SK-N-SH (cell line): Measurements from ENCODE around the gene CIITA. TPM values are rescaled to one million over a fixed set of nuclear protein-coding genes. Genes with fewer than 3 reads are reported as not detected.

Source experiments
- CTCF ChIA-PET: fragments of 300-600, 350-600 bp; formaldehyde crosslinking; extraction: SDS; loops from one replicate; lab custom pipeline; 2021; lab: Yijun Ruan, JAX
- POLR2A ChIA-PET: fragments of 350-600 bp; sonication (Branson Sonifier 250); formaldehyde crosslinking; extraction: SDS; loops from one replicate; lab custom pipeline; 2020; ENCODE audit warnings: antibody characterized with exemption, inconsistent platforms; lab: Yijun Ruan, JAX
- DNase-seq: peaks from one replicate; pipeline ENCODE4 v3.0.0; 2012
- H2AFZ ChIP-seq: fragments of 200-600 bp; sonication (generic); 2 replicates; pipeline ENCODE4 v1.8.1; 2016; ENCODE audit warnings: antibody characterized with exemption, mild to moderate bottlenecking, low read depth
- H3F3A ChIP-seq: fragments of 200-600 bp; sonication (generic); replicated peaks from 2 replicates; pipeline ENCODE3; 2016; ENCODE audit warnings: antibody characterized with exemption, mild to moderate bottlenecking; ENCODE audit not compliant: insufficient read depth
- H3K27ac ChIP-seq, 2 experiments: fragments of 200-500 bp in 1 of 2; fragments of 200-600 bp in 1 of 2; sonication (Bioruptor generic) in 1 of 2; sonication (generic), shearing (Covaris generic) in 1 of 2; 2 replicates each; pipeline versions ENCODE4 v1.5.1 to v1.6.1; 2014 to 2016; ENCODE audit warnings: low read depth in 2 of 2, inconsistent platforms in 1 of 2, low read length in 1 of 2, mild to moderate bottlenecking in 1 of 2, mixed read lengths in 1 of 2
- H3K27me3 ChIP-seq: fragments of 200-600 bp; sonication (generic), shearing (Covaris generic); 2 replicates; pipeline ENCODE4 v1.6.1; 2016; ENCODE audit warnings: mixed run types; ENCODE audit not compliant: insufficient read depth
- H3K36me3 ChIP-seq, 2 experiments: fragments of 200-500 bp in 1 of 2; fragments of 200-600 bp in 1 of 2; sonication (Bioruptor generic) in 1 of 2; sonication (generic) in 1 of 2; replicated peaks in 1 of 2; 2 replicates each; pipeline versions ENCODE3 to v1.5.1; 2014 to 2016; ENCODE audit warnings: low read length in 1 of 2, mild to moderate bottlenecking in 1 of 2; ENCODE audit not compliant: insufficient read depth in 2 of 2, control insufficient read depth in 1 of 2
- H3K4me1 ChIP-seq, 2 experiments: fragments of 200-500 bp in 1 of 2; fragments of 200-600 bp in 1 of 2; sonication (Bioruptor generic) in 1 of 2; sonication (generic), shearing (Covaris generic) in 1 of 2; 2 replicates each; pipeline versions ENCODE4 v1.5.1 to v1.6.1; 2014 to 2016; ENCODE audit warnings: low read depth in 1 of 2, low read length in 1 of 2, mixed run types in 1 of 2; ENCODE audit not compliant: insufficient read depth in 2 of 2, control insufficient read depth in 1 of 2
- H3K4me2 ChIP-seq: fragments of 200-600 bp; sonication (generic), shearing (Covaris generic); 2 replicates; pipeline ENCODE4 v1.6.1; 2017; ENCODE audit warnings: mixed run types
- H3K4me3 ChIP-seq, 2 experiments: fragments of 200-500 bp in 1 of 2; fragments of 200-600 bp in 1 of 2; sonication (Bioruptor generic) in 1 of 2; sonication (generic), shearing (Covaris generic) in 1 of 2; 2 replicates each; pipeline versions ENCODE4 v1.5.1 to v1.8.1; 2014 to 2016; ENCODE audit warnings: low read depth in 2 of 2, inconsistent platforms in 1 of 2, low read length in 1 of 2, mild to moderate bottlenecking in 1 of 2, mixed read lengths in 1 of 2, moderate library complexity in 1 of 2
- H3K79me2 ChIP-seq: fragments of 200-600 bp; sonication (generic); 2 replicates; pipeline ENCODE4 v1.8.1; 2017; ENCODE audit warnings: mild to moderate bottlenecking; ENCODE audit not compliant: insufficient read depth
- H3K9ac ChIP-seq: fragments of 200-600 bp; sonication (generic); 2 replicates; pipeline ENCODE4 v1.6.1; 2017; ENCODE audit warnings: mixed run types
- H3K9me2 ChIP-seq: fragments of 200-600 bp; sonication (generic); 2 replicates; pipeline ENCODE4 v1.6.1; 2017; ENCODE audit warnings: mixed run types
- H3K9me3 ChIP-seq: fragments of 200-600 bp; sonication (generic); 2 replicates; pipeline ENCODE4 v1.6.1; 2017; ENCODE audit warnings: mixed run types, mild to moderate bottlenecking, moderate library complexity
- H4K20me1 ChIP-seq: fragments of 200-600 bp; sonication (generic); 2 replicates; pipeline ENCODE4 v1.6.1; 2017; ENCODE audit warnings: mild to moderate bottlenecking, mixed run types; ENCODE audit not compliant: insufficient read depth
- CHD2 ChIP-seq: fragments of 150-350 bp; IDR thresholded peaks from 2 replicates; pipeline ENCODE4 v1.6.1; 2018; ENCODE audit warnings: low read length; ENCODE audit not compliant: partially characterized antibody
- EP300 ChIP-seq, 2 experiments: IDR thresholded peaks; 2 replicates each; pipeline versions ENCODE4 v1.4.0 to v1.6.1; 2012; ENCODE audit warnings: borderline replicate concordance in 1 of 2, low read depth in 1 of 2, low read length in 1 of 2
- FOXJ3 ChIP-seq: sonication (generic); formaldehyde crosslinking; IDR thresholded peaks from 2 replicates; pipeline ENCODE4 v1.5.1; 2020; ENCODE audit warnings: mild to moderate bottlenecking, missing genetic modification reagents
- GATA2 ChIP-seq: sonication (generic); formaldehyde crosslinking; IDR thresholded peaks from 2 replicates; pipeline ENCODE4 v1.5.0; 2020; ENCODE audit warnings: mild to moderate bottlenecking, missing genetic modification reagents
- MXI1 ChIP-seq: IDR thresholded peaks from 2 replicates; pipeline ENCODE4 v1.6.1; 2012; ENCODE audit warnings: mild to moderate bottlenecking, low read depth, low read length, improper control_type of control experiment
- RAD21 ChIP-seq: IDR thresholded peaks from 2 replicates; pipeline ENCODE4 v1.6.1; 2012; ENCODE audit warnings: mild to moderate bottlenecking, low read length
- RCOR1 ChIP-seq: fragments of 150-350 bp; IDR thresholded peaks from 2 replicates; pipeline ENCODE4 v1.6.1; 2017; ENCODE audit warnings: antibody characterized with exemption, low read length
- TEAD4 ChIP-seq: IDR thresholded peaks from 2 replicates; pipeline ENCODE4 v1.4.0; 2012; ENCODE audit warnings: mild to moderate bottlenecking, borderline replicate concordance; ENCODE audit not compliant: insufficient read depth
- YY1 ChIP-seq: IDR thresholded peaks from 2 replicates; pipeline ENCODE4 v1.4.0; 2012; ENCODE audit warnings: low read depth, mild to moderate bottlenecking
- WGBS: methylation state at CpG from one replicate; pipeline ENCODE4 v1.1.6; 2017; ENCODE audit warnings: low lambda C conversion rate; 5-methylcytosine and 5-hydroxymethylcytosine counted together
- polyA plus RNA-seq, 3 experiments: library from polyadenylated mRNA; depleted of rRNA; stranded (reverse); fragments of >200 nt; gene quantifications; 2 replicates each; pipeline ENCODE4 v1.2.3, GENCODE V29; 2012
- TF ChIP-seq, protein P1 (sequence below): IDR thresholded peaks from 2 replicates; pipeline ENCODE4 v1.4.0; 2012; ENCODE audit warnings: low read depth, borderline replicate concordance
- TF ChIP-seq, protein P2 (sequence below): fragments of 150-350 bp; IDR thresholded peaks from 2 replicates; pipeline ENCODE4 v1.6.1; 2016; ENCODE audit warnings: mild to moderate bottlenecking, low read depth, low read length
- TF ChIP-seq, protein P3 (sequence below): fragments of 200-600 bp; sonication (generic); IDR thresholded peaks from 2 replicates; pipeline ENCODE4 v1.6.1; 2017; ENCODE audit warnings: antibody characterized with exemption, mild to moderate bottlenecking, moderate library complexity

The CIITA gene
- polyA plus RNA-seq, 1 of the 3 experiments (the other 2 are of a cell fraction), result 0.23 TPM

DNA sequence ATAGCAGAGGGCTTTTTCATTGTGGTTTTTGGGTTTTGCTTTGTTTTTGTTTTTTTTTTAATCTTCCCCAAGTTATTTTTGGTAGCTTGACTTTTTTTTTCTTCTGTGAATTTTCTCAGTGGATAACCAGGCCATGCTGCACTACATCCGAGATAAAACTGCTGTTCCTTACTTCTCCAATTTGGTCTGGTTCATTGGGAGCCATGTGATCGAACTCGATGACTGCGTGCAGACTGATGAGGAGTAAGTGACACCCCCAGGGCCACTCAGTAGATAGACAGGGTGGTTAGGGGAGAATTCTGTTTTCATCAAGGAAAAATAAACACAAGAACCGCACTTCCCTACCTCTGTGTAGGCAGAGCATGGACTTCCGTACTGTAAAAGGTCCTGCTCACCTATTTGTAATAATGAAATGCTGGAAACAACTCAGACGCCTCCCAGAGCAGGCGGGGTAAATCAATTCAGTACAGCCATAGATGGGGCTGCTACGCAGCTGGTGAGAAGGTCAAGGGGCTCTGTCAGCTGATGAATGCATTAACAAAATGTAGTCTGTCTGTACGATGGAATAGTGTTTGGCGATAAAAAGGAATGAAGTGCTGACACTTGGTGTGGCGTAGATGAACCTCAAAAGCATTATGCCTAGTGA is 95.9 kb downstream of the CIITA start (continued):
- TF ChIP-seq, protein P1, sequence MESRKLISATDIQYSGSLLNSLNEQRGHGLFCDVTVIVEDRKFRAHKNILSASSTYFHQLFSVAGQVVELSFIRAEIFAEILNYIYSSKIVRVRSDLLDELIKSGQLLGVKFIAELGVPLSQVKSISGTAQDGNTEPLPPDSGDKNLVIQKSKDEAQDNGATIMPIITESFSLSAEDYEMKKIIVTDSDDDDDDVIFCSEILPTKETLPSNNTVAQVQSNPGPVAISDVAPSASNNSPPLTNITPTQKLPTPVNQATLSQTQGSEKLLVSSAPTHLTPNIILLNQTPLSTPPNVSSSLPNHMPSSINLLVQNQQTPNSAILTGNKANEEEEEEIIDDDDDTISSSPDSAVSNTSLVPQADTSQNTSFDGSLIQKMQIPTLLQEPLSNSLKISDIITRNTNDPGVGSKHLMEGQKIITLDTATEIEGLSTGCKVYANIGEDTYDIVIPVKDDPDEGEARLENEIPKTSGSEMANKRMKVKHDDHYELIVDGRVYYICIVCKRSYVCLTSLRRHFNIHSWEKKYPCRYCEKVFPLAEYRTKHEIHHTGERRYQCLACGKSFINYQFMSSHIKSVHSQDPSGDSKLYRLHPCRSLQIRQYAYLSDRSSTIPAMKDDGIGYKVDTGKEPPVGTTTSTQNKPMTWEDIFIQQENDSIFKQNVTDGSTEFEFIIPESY, result no peak
- TF ChIP-seq FOXJ3 (CRISPR knock-in tag) (no peak), TEAD4 (no peak)
- TF ChIP-seq, protein P2, sequence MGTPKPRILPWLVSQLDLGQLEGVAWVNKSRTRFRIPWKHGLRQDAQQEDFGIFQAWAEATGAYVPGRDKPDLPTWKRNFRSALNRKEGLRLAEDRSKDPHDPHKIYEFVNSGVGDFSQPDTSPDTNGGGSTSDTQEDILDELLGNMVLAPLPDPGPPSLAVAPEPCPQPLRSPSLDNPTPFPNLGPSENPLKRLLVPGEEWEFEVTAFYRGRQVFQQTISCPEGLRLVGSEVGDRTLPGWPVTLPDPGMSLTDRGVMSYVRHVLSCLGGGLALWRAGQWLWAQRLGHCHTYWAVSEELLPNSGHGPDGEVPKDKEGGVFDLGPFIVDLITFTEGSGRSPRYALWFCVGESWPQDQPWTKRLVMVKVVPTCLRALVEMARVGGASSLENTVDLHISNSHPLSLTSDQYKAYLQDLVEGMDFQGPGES, result no peak

DNA sequence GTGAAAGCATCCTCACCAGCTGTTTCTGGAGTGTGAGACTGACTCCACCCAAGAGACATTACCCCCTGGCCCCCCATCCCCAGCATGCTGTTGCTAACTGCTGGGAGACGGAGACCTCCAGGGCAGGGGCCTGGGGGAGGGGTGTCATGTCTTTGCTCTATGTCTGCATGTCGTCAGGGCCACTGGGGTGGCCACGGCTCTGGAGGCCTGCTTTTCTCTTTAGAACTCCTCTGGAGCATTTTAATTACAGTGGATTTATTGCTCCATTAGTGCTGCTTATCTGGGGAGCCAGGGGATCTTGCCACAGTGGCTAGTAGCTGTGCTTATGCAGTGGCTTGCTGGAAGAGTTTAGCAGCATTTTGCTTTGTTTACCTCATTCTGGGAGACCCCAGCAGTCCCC is 99.6 kb downstream of the CIITA start:
- Histone ChIP-seq H3F3A (peaks cover 1% of the 10 kb centered on the region), H3K9me2 (no peaks in the 10 kb centered on the region), H3K79me2 (no peaks in the 10 kb centered on the region), H3K4me2 (no peak overlapping the region), H3K9me3 (no peaks in the 10 kb centered on the region), H3K36me3 (peaks cover 21 to 40% of the 10 kb centered on the region in 2 experiments), H4K20me1 (no peaks in the 10 kb centered on the region), H2AFZ (no peak overlapping the region), H3K4me3 (no peak overlapping the region), H3K4me1 (peaks cover 3 to 18% of the 10 kb centered on the region in 2 experiments; a peak in 3 of 4 replicates), H3K9ac (no peak overlapping the region), H3K27ac (peak overlapping the region in 1 of 2 experiments; percentile 63; a peak in 2 of 4 replicates), H3K27me3 (no peaks in the 10 kb centered on the region)
- WGBS, result 20% methylated on average over 1 of the region's 3 CpGs
- CTCF ChIA-PET, result interaction anchor here (0.7 to 6.4 kb wide), 7 partner anchors 12 to 372 kb away, joined by 3 to 52 read pairs (median 4); partner anchors contain the start of gene SOCS1
- TF ChIP-seq EP300 (IDR thresholded peaks at IDR 0.05; ENCODE audit: borderline replicate concordance in 1 of 2, low read depth in 1 of 2, low read length in 1 of 2), result peak in 1 of 2 experiments; percentile 79; a peak in 2 of 4 replicates
- peak; percentile 39; the same call in 1 of the 2 replicates for TF ChIP-seq RAD21
- TF ChIP-seq RCOR1, result peak; percentile 93
- TF ChIP-seq CHD2, result peak; percentile 76
- TF ChIP-seq GATA2 (CRISPR knock-in tag), result peak; percentile 80
- TF ChIP-seq, protein P3, sequence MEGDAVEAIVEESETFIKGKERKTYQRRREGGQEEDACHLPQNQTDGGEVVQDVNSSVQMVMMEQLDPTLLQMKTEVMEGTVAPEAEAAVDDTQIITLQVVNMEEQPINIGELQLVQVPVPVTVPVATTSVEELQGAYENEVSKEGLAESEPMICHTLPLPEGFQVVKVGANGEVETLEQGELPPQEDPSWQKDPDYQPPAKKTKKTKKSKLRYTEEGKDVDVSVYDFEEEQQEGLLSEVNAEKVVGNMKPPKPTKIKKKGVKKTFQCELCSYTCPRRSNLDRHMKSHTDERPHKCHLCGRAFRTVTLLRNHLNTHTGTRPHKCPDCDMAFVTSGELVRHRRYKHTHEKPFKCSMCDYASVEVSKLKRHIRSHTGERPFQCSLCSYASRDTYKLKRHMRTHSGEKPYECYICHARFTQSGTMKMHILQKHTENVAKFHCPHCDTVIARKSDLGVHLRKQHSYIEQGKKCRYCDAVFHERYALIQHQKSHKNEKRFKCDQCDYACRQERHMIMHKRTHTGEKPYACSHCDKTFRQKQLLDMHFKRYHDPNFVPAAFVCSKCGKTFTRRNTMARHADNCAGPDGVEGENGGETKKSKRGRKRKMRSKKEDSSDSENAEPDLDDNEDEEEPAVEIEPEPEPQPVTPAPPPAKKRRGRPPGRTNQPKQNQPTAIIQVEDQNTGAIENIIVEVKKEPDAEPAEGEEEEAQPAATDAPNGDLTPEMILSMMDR, result no peak
- TF ChIP-seq FOXJ3 (CRISPR knock-in tag), result peak; percentile 74; the same call in 1 of the 2 replicates
- peak; percentile 67; the same call in 1 of the 2 replicates for TF ChIP-seq MXI1
- TF ChIP-seq YY1, result no peak
- DNase-seq, result peak; percentile 75
- POLR2A ChIA-PET, result interaction anchor here (0.7 to 1.0 kb wide), 2 partner anchors 160 to 279 kb away, joined by 3 read pairs; partner anchors contain the start of gene SOCS1
